Activated CD4-positive, CD25-positive, alpha-beta regulatory T cell (primary cell): ENCODE results near the gene DOCK1.
"Not testable (repeated sequence)": the region's sequence is repeated elsewhere in the genome, so short reads cannot be mapped to it uniquely, and the experiment has no call there.

ENCODE experiments used
- DNase-seq, 4 experiments: peaks; one replicate each; lab custom pipeline; 2025; lab: John Stamatoyannopoulos, UW

DOCK1 gene

GRCh38 chr10:127279334-127279774, 374.1 kb downstream of the DOCK1 start:
- no peak for DNase-seq

- no peak for DNase-seq
These were observed 375.2 kb downstream of the DOCK1 start for GRCh38 chr10:127280446-127280845.

- DNase-seq, result no peak
These were observed 377.8 kb downstream of the DOCK1 start for GRCh38 chr10:127283017-127283416.

GRCh38 chr10:127283576-127283975, 378.3 kb downstream of the DOCK1 start:
- DNase-seq, result no peak

- no peak for DNase-seq
These were observed 385.6 kb downstream of the DOCK1 start for GRCh38 chr10:127290850-127291249.

- DNase-seq, result no peak
These were observed 386.1 kb downstream of the DOCK1 start for GRCh38 chr10:127291329-127291728.

- no peak for DNase-seq
These were observed 387.7 kb downstream of the DOCK1 start for GRCh38 chr10:127292888-127293287.

GRCh38 chr10:127293640-127294039, 388.4 kb downstream of the DOCK1 start:
- DNase-seq, result no peak

- DNase-seq, result no peak
These were observed 391.5 kb downstream of the DOCK1 start for GRCh38 chr10:127296696-127297095.

- DNase-seq, result no peak
These were observed 393.2 kb downstream of the DOCK1 start for GRCh38 chr10:127298381-127298780.

- not testable (repeated sequence) for DNase-seq
These were observed 394.0 kb downstream of the DOCK1 start for GRCh38 chr10:127299192-127299591.

GRCh38 chr10:127299956-127300689, 394.9 kb downstream of the DOCK1 start:
- DNase-seq, result no peak

GRCh38 chr10:127300868-127301321, 395.7 kb downstream of the DOCK1 start:
- no peak for DNase-seq

GRCh38 chr10:127302343-127302742, 397.1 kb downstream of the DOCK1 start:
- no peak for DNase-seq

- no peak for DNase-seq
These were observed 397.9 kb downstream of the DOCK1 start for GRCh38 chr10:127303105-127303504.

- no peak for DNase-seq
These were observed 398.5 kb downstream of the DOCK1 start for GRCh38 chr10:127303746-127304145.

- DNase-seq, result no peak
These were observed 401.3 kb downstream of the DOCK1 start for GRCh38 chr10:127306479-127306878.

GRCh38 chr10:127307338-127307737, 402.1 kb downstream of the DOCK1 start:
- DNase-seq, result no peak

GRCh38 chr10:127308031-127308430, 402.8 kb downstream of the DOCK1 start:
- DNase-seq, result no peak

GRCh38 chr10:127309619-127310018, 404.4 kb downstream of the DOCK1 start:
- not testable (repeated sequence) for DNase-seq

- no peak for DNase-seq
These were observed 405.2 kb downstream of the DOCK1 start for GRCh38 chr10:127310430-127310829.

GRCh38 chr10:127310923-127311322, 405.7 kb downstream of the DOCK1 start:
- no peak for DNase-seq

GRCh38 chr10:127313996-127314700, 408.9 kb downstream of the DOCK1 start:
- no peak for DNase-seq
